ENCODE measurements around the gene SLC15A1.

GRCh38 chr13:98773921-98774320, 21.4 kb upstream of the SLC15A1 start:
- TF ChIP-seq CTCF (IDR thresholded peaks at IDR 0.05) (no peak), EZH2 (IDR thresholded peaks at IDR 0.05; ENCODE audit: borderline replicate concordance, insufficient read depth, low read depth, low read length, poor library complexity, severe bottlenecking) (no peak)

All from B cell (primary cell).